HG03045 (cell line): Measurements from ENCODE around the gene SLF1.
A peak's percentile ranks its signal among the peaks of the same experiment; 100 is the strongest.
"Not testable (repeated sequence)": the region's sequence is repeated elsewhere in the genome, so short reads cannot be mapped to it uniquely, and the experiment has no call there.

Experiments
- ATAC-seq: cut with Tn5 transposase; IDR thresholded peaks from one replicate; pipeline ENCODE4 v1.9.1; 2021; ENCODE audit warnings: mild to moderate bottlenecking, moderate library complexity; ENCODE audit not compliant: unreplicated experiment

Gene SLF1

GRCh38 chr5:94618493-94619328 lies at the start of gene SLF1, which contains the start of gene KIAA0825:
TSS of gene SLF1 (plus strand) at chr5:94618669. CDS start at chr5:94628811, 10,142 bp downstream.
TSS of gene KIAA0825 (minus strand) at chr5:94618604. CDS start at chr5:94537126, 81,478 bp downstream.
- ATAC-seq, result peak; percentile 98

DNA sequence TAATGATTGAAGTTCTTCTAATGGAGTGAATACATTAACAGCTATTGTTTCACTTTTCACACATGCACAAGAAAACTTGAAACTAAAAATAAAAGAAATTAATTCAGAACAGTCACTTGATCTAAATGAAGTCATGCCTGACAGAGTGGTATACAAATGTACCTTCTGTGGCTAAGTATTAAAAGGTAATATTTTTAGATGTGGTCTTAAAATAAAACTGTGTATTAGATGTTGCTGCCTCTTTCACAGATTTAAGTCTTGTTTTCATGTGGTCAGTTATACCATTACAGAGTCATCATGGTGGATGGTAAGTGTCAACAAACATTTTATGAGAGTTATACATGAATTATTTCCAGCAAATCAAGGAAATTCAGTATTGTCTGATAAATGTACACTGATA lies 47.1 kb upstream of the SLF1 start:
- no peak for ATAC-seq

GRCh38 chr5:94573349-94573748 lies 45.1 kb upstream of the SLF1 start:
- ATAC-seq, result not testable (repeated sequence)

GRCh38 chr5:94575196-94575595 lies 43.3 kb upstream of the SLF1 start:
- no peak for ATAC-seq

GRCh38 chr5:94577466-94578245 lies 40.8 kb upstream of the SLF1 start:
- peak; percentile 80 for ATAC-seq

GRCh38 chr5:94595281-94595840 lies 23.1 kb upstream of the SLF1 start:
- no peak for ATAC-seq

DNA sequence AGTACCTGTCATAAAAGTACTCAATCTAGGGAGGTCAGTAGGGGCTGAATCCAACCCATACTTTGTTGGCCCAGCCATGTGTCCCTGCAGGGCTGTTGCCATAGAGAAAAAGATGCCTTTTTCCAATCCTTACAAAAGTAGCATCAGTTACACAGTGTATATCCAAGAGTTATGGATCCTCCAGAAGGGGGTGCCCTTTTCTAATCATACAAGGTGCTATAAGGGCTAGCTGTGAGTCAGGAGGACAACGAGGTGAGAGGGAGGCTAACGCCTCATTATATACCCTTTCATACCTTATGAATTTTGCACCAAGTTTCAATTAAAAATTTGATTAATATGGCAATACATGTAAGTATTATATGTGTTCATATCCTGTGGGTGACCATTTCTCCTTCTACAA lies 4.9 kb upstream of the SLF1 start:
- no peak for ATAC-seq

- no peak for ATAC-seq
Measured at GRCh38 chr5:94614156-94614805, 4.2 kb upstream of the SLF1 start.

GRCh38 chr5:94615862-94616261 lies 2.6 kb upstream of the SLF1 start:
- ATAC-seq, result no peak

DNA sequence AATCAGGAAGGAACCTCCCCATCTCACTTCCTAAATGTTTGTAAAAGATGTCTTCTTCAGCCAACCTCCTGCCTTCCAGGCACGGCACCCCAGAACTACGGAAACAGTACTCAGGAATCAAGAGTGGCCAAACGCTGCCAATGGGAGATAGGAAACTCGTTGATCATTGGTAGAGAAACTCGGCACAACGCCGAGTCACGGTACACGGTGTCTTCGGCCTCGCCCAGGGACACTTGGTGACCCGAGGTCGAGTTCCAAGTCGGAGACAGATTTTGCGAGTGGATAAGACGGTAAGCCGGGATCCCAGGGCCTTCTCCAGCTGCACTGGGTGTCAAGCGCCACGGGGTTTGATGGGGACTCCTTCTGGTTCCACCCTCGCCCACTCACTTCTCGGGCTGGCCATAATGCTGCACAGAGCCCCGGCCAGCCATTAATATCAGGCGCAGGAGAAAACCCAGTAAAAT lies 408 bp upstream of the SLF1 start:
- ATAC-seq, result peak; percentile 25

GRCh38 chr5:94620256-94620655 lies 1.8 kb downstream of the SLF1 start:
- no peak for ATAC-seq

- no peak for ATAC-seq
Measured at GRCh38 chr5:94621763-94622162, 3.3 kb downstream of the SLF1 start.

GRCh38 chr5:94623011-94623410 lies 4.5 kb downstream of the SLF1 start:
- ATAC-seq, result no peak

DNA sequence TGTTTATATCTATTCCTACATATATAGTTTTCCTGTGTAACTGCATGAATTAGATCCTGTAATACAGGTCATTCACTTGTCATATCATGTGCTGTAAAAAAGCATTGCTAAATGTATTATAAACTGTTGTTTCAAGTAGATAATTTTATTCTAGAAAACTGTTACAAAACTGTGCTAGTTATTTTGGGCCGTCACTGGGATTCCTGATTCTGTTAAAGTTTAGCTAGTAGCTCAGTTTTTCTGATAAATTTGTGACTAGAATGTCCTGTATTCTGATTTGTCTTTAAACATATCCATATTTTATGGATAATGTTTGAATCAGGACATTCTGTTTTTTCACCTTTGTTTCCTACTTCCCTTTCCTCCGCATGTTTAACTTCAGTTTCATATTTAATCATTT lies 5.4 kb downstream of the SLF1 start:
- no peak for ATAC-seq

- no peak for ATAC-seq
Measured at GRCh38 chr5:94627191-94627590, 8.7 kb downstream of the SLF1 start.

DNA sequence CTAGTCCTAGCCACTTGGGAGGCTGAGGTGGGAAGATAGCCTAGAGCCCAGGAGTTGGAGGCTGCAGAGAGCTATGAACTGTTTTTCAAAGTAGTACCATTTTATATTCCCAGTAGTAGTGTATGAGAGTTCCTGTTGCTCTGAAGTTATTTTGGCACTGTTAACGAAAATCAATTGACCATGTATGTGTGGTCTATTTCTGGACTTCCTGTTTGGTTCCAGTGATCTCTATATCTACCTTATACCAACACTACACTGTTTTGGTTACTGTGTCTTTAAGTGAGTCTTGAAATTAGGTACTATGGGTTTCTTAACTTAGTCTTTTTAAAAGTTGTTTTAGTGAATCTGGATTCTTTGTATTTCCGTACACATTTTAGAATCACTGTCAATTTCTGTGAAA lies 13.6 kb downstream of the SLF1 start:
- peak; percentile 50 for ATAC-seq

GRCh38 chr5:94640176-94640575 lies 21.7 kb downstream of the SLF1 start:
- ATAC-seq, result no peak

- ATAC-seq, result no peak
Measured at GRCh38 chr5:94645053-94645452, 26.6 kb downstream of the SLF1 start.

GRCh38 chr5:94646758-94647157 lies 28.3 kb downstream of the SLF1 start:
- ATAC-seq, result no peak

- ATAC-seq, result no peak
Measured at GRCh38 chr5:94649874-94650273, 31.4 kb downstream of the SLF1 start.

GRCh38 chr5:94658272-94658671 lies 39.8 kb downstream of the SLF1 start:
- no peak for ATAC-seq
